ENCODE results near the gene SCAMP5.

SCAMP5 gene

GRCh38 chr15:75056036-75056435, 60.7 kb downstream of the SCAMP5 start:
- no peak for TF ChIP-seq CTCF (IDR thresholded peaks at IDR 0.05; ENCODE audit: low read length, missing control alignments)
- H3K4me3 ChIP-seq (replicated peaks; ENCODE audit: low read depth, low read length), result no peak overlapping the region
- DNase-seq (ENCODE audit: low read depth), result no peak

- no peak overlapping the region for H3K4me3 ChIP-seq (replicated peaks; ENCODE audit: low read depth, low read length)
- no peak for DNase-seq (ENCODE audit: low read depth)
- no peak for TF ChIP-seq CTCF (IDR thresholded peaks at IDR 0.05; ENCODE audit: low read length, missing control alignments)
Measured at GRCh38 chr15:75058127-75058905, 63.0 kb downstream of the SCAMP5 start.

- DNase-seq (ENCODE audit: low read depth), result no peak
- no peak for TF ChIP-seq CTCF (IDR thresholded peaks at IDR 0.05; ENCODE audit: low read length, missing control alignments)
- no peak overlapping the region for H3K4me3 ChIP-seq (replicated peaks; ENCODE audit: low read depth, low read length)
Measured at GRCh38 chr15:75059607-75060006, 64.2 kb downstream of the SCAMP5 start.

- DNase-seq (ENCODE audit: low read depth), result no peak
- no peak overlapping the region for H3K4me3 ChIP-seq (replicated peaks; ENCODE audit: low read depth, low read length)
- TF ChIP-seq CTCF (IDR thresholded peaks at IDR 0.05; ENCODE audit: low read length, missing control alignments), result no peak
Measured at GRCh38 chr15:75061272-75061671, 65.9 kb downstream of the SCAMP5 start.

- no peak overlapping the region for H3K4me3 ChIP-seq (replicated peaks; ENCODE audit: low read depth, low read length)
- DNase-seq (ENCODE audit: low read depth), result no peak
- TF ChIP-seq CTCF (IDR thresholded peaks at IDR 0.05; ENCODE audit: low read length, missing control alignments), result no peak
Measured at GRCh38 chr15:75062706-75063105, 67.3 kb downstream of the SCAMP5 start.

GRCh38 chr15:75063338-75063737, 68.0 kb downstream of the SCAMP5 start:
- no peak overlapping the region for H3K4me3 ChIP-seq (replicated peaks; ENCODE audit: low read depth, low read length)
- peak; percentile 79 for DNase-seq (ENCODE audit: low read depth)
- TF ChIP-seq CTCF (IDR thresholded peaks at IDR 0.05; ENCODE audit: low read length, missing control alignments), result no peak

GRCh38 chr15:75063889-75064288, 68.5 kb downstream of the SCAMP5 start:
- no peak overlapping the region for H3K4me3 ChIP-seq (replicated peaks; ENCODE audit: low read depth, low read length)
- no peak for DNase-seq (ENCODE audit: low read depth)
- no peak for TF ChIP-seq CTCF (IDR thresholded peaks at IDR 0.05; ENCODE audit: low read length, missing control alignments)

Measured in fibroblast of pulmonary artery (primary cell).